MM.1S (cell line): Measurements from ENCODE around the gene NDUFA8.

Source experiments
- CTCF ChIP-seq: fragments of 300-600 bp; sonication (generic); IDR thresholded peaks from 2 replicates; pipeline ENCODE4 v1.5.1; 2016; ENCODE audit warnings: antibody characterized with exemption, low read length, mixed read lengths
- EZH2 ChIP-seq: fragments of 300-600 bp; sonication (generic); optimal IDR thresholded peaks from 2 replicates; pipeline ENCODE3; 2017; ENCODE audit warnings: low read depth, mild to moderate bottlenecking, antibody characterized with exemption, low read length, mixed read lengths
- EZH2phosphoT487 ChIP-seq: fragments of 300-600 bp; sonication (generic); IDR thresholded peaks from 2 replicates; pipeline ENCODE4 v1.6.1; 2018; ENCODE audit warnings: antibody characterized with exemption, low read length

- TF ChIP-seq CTCF (peak; percentile 79), EZH2 (no peak), EZH2phosphoT487 (no peak)
These were observed 64.4 kb downstream of the NDUFA8 start for GRCh38 chr9:122095010-122095767.
